Stromal cell of bone marrow (primary cell): ENCODE data around the gene RALGAPA2.
A peak's percentile ranks its signal among the peaks of the same experiment; 100 is the strongest.
"Not testable (repeated sequence)": the region's sequence is repeated elsewhere in the genome, so short reads cannot be mapped to it uniquely, and the experiment has no call there.

ENCODE experiments used
- DNase-seq: peaks from one replicate; pipeline ENCODE4 v3.0.0-alpha.2; 2012; ENCODE audit warnings: low read depth

Gene RALGAPA2

DNA sequence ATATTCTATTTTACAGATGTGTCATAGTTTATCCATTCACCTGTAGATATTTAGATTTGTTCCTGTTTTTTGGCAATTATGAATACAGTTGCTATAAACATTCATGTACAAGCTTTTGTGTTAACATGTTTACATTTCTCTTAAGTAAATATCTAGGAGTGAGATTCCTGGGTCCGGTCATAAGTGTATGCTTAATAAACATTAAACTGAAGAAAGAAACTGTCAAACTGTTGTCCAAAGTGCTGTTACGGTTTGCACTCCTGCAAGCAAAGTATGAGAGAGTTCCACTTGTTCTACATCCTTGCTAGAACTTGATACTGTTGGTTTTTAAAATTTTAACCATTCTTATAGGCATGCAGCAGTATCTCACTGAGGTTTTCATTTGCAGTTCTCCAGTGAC is 138.6 kb downstream of the RALGAPA2 start:
- DNase-seq = no peak

DNA sequence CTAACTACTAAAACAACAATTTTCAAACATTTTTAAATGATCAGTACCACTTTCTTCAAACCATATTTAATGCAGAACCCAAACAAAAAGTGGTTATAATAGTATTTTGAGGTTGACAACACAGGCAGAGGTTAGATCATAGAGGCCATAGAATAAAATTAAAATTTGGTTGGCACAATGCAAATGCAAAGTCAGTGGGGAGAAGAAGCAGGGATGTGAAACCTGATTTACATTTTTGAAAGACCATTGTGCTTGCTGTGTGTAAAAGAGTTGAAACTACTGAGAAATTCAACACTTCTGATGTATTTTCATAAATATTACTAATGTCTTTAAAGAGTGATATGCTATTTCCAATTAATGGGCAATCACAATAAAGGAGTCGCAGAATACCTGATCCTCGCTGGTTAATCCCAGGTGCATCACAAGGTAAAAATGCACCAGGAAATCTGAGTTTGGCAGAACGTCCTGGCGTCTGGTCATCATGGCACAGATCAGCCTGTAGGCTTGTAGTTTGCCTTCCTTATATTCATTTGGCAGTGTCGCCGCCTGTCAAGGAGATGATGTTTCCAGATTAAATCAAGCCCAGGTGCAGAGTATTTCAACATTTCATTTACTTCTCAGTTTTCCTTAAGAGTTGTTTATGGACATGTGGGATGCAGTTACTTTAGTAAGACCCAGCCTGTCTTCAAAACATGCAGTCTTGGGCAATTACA is 141.2 kb downstream of the RALGAPA2 start:
- DNase-seq = no peak

DNA sequence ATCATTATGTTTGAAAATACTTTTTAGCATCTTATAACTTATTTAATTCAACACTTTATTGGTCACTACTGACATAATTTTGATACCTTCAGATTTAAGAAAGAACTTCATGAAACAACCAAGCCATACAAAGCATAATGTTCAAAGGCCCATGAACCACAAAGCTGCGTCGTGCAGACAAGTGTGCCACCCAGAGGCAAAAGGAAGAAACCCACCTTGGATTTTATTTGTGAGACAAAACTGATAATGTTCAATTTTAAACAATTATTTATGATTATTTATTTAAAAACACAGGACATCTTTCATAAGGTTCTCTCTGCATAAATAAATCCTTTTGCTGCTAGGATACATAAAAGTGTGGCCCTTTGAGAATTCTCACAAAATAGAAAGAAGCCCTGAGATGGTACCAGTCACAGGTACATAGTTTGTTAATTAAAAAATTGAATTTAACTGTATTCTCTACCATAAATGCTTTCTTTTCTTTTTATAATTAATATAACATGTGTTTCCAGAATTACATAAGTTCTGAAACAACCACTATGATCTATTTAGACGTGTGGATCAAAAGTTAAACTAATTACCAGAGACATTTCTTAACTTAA is 143.7 kb downstream of the RALGAPA2 start:
- peak; percentile 21 for DNase-seq

GRCh38 chr20:20567712-20568111 is 144.7 kb downstream of the RALGAPA2 start:
- DNase-seq = no peak

GRCh38 chr20:20566516-20566915 is 145.9 kb downstream of the RALGAPA2 start:
- no peak for DNase-seq

DNA sequence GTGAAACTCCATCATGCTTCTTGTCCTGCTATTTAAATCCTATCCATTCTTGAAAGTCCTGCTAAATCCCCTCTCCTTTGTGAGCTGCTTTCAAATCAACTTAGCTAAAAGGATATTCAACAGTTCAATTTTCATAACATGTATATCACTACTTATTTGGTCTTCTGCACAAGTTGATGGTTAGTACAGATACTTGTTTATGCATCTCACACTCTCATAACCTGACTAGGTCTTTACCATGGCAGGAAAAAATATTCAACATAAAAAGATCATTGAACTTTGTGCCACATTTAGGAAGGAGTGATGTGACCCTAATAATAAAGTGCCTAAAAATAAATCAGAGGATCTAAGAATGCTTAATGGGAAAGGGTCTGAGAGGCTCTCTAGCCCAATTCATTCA is 148.2 kb downstream of the RALGAPA2 start:
- no peak for DNase-seq

- no peak for DNase-seq
Observed at GRCh38 chr20:20562507-20562906, 149.9 kb downstream of the RALGAPA2 start.

DNA sequence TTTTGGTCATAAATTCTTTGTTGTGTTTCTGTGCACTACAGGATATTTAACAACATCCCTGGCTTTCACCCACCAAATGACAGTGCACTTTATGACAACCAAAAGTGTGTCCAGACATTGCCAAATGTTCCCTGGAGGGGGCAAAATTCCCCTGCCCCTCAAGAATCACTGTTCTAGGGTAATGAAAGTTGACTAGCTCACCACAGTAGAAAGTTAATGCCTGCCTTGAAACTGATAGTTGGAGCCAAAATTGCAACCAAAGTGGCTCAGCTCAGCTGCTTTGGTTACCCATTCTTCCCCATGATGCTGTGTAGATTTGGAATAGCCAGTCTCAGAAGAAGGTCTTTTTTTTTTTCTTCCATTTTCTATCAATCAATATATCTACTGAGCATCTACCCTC is 150.6 kb downstream of the RALGAPA2 start:
- DNase-seq = no peak

GRCh38 chr20:20561172-20561571 is 151.3 kb downstream of the RALGAPA2 start:
- DNase-seq = no peak

GRCh38 chr20:20557406-20557805 is 155.0 kb downstream of the RALGAPA2 start:
- DNase-seq = no peak

DNA sequence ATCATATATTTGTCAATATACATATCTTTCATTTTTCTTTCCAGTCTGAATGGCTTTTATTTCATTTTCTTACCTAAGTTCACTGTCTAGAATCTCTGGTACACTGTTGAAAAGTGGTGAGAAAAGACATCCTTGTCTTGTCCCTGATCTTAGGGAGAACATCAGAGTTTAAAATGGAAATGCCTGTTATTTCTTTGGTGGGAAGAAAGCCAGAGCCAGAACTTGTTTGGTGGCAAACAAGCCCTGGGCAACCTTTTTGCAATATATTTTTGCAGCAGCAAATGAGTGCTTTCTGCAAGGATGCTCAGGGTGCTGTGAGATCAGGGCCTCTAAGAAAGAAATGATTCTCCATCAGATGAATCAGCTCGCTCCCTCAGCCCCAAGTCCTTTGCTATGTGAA is 156.6 kb downstream of the RALGAPA2 start:
- DNase-seq = no peak

DNA sequence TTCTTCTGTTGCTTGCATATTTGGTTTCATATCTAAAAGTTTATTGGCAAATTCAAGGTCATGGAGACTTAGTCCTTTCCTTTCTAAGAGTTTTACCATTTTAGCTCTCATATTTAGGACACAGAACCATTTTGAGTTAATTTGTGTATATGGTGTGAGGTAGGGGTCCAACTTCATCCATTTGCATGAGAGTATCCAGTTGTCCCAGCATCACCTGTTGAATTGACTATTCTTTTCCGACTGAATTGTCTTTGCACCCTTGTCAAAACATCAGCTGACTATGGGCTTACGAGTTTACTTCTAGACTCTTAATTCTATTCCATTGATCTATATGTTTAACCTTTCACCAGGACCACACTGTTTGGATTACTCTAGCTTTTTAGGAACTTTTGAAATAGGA is 157.5 kb downstream of the RALGAPA2 start:
- DNase-seq = no peak

DNA sequence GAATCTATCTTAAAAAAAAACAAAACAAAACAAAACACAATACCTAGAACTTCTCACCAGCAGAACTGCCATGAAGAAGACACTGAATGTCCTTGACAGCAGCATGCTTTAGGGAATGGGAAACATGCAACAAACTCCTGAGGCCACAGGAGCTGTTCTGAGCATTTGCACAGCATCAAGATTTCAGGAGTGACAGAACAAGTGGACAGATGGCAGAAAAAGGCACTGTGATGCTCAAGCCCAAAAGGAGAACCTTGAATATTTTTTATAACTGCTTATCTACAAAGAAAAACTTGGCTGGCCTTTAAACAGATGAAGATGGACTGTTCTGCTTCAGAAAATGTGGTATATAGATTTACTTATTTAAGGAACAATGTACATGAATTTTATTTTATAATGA is 158.9 kb downstream of the RALGAPA2 start:
- no peak for DNase-seq

DNA sequence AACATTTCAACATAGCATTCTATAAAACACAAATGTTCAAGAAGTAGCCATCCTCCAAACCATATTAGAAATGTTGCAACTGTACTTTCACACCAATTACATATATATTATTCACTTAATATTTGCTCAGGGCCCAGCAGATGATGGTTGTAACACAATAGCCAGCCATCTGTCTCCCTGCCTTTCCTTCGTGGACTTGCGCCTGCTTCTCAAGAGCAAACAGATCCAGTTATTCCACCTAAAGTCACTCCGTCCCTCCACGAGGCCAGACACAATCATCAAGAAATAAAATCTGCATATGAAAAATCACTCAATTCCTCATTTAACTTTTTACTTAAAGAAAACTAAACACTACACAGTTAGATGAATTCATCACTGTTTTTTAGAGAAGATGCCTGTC is 160.4 kb downstream of the RALGAPA2 start:
- no peak for DNase-seq

DNA sequence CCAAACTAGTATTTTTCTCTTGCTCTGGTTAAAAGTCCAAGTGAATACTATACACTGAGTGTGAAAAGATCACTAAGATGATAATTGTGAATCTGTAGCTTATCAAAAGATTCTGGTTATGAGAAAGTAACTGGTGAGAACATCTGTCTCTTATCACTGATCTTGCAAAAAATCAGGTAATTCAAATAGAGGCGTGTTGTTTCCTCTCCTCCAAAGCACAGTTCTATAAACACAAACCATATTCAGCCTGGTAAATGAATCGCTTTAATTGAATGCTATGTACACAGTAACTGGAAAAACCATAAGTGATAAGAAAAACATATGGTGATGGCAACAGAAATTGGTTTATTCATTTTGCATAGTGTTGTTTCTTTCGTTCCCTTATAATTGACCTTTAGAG is 161.0 kb downstream of the RALGAPA2 start:
- no peak for DNase-seq

DNA sequence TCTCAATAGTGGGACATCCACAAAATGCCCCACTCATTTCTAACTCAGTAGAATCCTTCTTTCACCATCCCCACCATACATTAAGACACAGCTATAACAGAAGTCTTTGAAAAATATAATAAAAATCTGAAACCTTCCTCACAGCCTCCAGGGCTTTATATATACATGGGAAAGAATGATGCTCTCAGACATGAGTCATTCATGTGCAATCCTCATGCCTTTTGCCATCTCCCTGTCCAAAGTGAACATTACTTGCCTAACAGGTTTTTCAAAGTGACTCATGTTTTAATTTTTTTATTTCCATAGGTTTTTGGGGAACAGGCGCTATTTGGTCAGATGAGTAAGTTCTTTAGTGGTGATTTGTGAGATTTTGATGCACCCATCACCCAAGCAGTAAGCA is 162.7 kb downstream of the RALGAPA2 start:
- DNase-seq = peak; percentile 47

- DNase-seq = no peak
Observed at GRCh38 chr20:20549267-20549612, 163.2 kb downstream of the RALGAPA2 start.

DNA sequence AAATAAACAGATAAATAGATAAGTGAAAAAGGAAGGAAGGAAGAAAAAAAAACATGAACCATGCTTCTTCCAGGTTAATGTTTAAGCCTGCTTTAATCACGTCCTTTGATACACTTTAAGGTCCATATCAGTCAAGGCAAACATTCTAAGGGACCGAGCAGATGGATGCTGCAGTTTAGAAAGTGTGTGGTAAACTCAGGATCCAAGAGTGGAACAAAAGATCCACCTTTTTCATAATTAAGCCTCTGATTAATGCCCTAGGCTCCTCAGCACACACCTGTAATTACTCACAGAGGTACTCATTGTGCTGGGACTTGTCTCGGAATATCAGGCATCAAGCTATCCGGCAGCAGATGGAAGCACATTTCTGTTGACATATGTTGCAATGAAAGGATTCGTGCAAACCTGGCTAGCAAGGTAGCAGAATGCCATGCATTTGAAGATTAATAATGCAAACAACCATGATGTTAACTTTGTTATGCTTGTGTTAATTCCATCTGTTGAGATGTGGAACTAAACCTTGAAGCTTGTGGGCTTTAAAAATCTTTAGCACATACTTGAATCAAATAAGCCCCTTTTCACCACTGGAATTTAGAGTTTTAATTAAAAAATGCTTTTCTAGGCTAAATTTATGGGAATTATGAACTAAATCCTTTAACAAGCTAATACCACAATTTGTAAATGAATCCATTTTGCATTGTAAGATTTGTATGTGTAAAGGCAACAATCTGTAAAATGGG is 163.7 kb downstream of the RALGAPA2 start:
- DNase-seq = no peak

DNA sequence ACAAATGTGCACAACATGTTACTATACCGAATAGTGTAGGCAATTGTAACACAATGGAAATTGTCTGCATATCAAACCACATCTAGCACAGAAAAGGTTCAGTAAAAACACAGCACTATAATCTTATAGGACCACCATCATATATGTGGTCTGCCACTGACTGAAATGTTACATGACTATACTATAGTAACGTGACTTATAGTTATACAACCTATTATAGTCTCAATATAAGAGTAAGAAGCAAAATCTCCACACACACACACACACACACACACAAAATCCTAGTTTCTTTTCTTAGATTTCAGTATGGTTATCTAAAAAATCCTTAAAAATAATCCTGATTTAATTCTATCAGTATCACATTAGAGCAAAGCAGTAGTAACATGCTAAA is 164.6 kb downstream of the RALGAPA2 start:
- DNase-seq = no peak

DNA sequence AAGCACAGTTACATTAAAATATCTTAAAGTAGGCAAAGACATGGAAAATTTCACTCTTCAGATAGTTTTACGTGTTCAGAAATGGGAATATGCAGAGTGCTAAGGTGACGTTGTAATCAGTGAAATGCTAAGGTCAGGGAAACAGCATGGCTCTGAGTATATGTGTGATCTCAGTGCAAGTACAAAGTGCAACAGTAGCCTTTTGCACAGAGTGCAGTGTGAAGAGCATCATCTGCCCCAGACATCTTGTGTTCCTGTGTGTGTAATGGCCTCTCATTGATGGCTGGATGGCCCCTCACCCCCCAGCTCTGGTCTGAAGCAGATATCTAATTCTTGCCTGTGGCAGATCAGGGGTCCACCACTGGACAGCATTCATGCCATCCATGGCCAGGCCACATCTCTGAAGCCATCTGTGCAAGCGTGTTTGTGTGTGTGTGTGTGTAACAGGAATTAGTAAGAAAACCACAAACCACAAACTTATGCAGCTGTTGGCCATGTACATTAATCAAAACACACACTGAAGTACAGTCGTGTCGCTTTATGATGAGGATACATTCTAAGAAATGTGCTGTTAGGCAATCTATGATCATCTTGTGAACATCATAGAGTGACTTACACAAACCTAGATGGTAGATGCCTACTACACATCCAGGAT is 165.1 kb downstream of the RALGAPA2 start:
- no peak for DNase-seq

GRCh38 chr20:20546402-20546801 is 166.0 kb downstream of the RALGAPA2 start:
- DNase-seq = no peak

- not testable (repeated sequence) for DNase-seq
Observed at GRCh38 chr20:20543348-20543747, 169.1 kb downstream of the RALGAPA2 start.
